Activated T-cell treated with anti-CD3 and anti-CD28 coated beads, Interleukin-2, amount 50 U/mL, for 1 hour (primary cell): ENCODE results near the gene SLC15A5.

Experiments used
- DNase-seq: peaks from one replicate; pipeline ENCODE4 v3.0.0-alpha.2; 2020

The SLC15A5 gene

GRCh38 chr12:16277585-16277984, at the start of gene SLC15A5:
Gene SLC15A5 (minus strand): TSS chr12:16277685. CDS start chr12:16277685, 0 bp downstream.
- no peak for DNase-seq

- no peak for DNase-seq
Observed at GRCh38 chr12:16325426-16325825, 47.9 kb upstream of the SLC15A5 start.

GRCh38 chr12:16324772-16325171, 47.3 kb upstream of the SLC15A5 start:
- no peak for DNase-seq

GRCh38 chr12:16324272-16324671, 46.8 kb upstream of the SLC15A5 start:
- no peak for DNase-seq

- no peak for DNase-seq
Observed at GRCh38 chr12:16323638-16324037, 46.2 kb upstream of the SLC15A5 start.

GRCh38 chr12:16323010-16323409, 45.5 kb upstream of the SLC15A5 start:
- no peak for DNase-seq

- no peak for DNase-seq
Observed at GRCh38 chr12:16310934-16311333, 33.4 kb upstream of the SLC15A5 start.

GRCh38 chr12:16307856-16308475, 30.5 kb upstream of the SLC15A5 start:
- no peak for DNase-seq

GRCh38 chr12:16303939-16304338, 26.5 kb upstream of the SLC15A5 start:
- DNase-seq: no peak

GRCh38 chr12:16300736-16301135, 23.3 kb upstream of the SLC15A5 start:
- DNase-seq: no peak

GRCh38 chr12:16300122-16300521, 22.6 kb upstream of the SLC15A5 start:
- no peak for DNase-seq

- DNase-seq: no peak
Observed at GRCh38 chr12:16299403-16299802, 21.9 kb upstream of the SLC15A5 start.

GRCh38 chr12:16297521-16297920, 20.0 kb upstream of the SLC15A5 start:
- no peak for DNase-seq

- no peak for DNase-seq
Observed at GRCh38 chr12:16294376-16294956, 17.0 kb upstream of the SLC15A5 start.

- DNase-seq: no peak
Observed at GRCh38 chr12:16291032-16291431, 13.5 kb upstream of the SLC15A5 start.

GRCh38 chr12:16285586-16285985, 8.1 kb upstream of the SLC15A5 start:
- no peak for DNase-seq

GRCh38 chr12:16282978-16283377, 5.5 kb upstream of the SLC15A5 start:
- no peak for DNase-seq

GRCh38 chr12:16282081-16282480, 4.6 kb upstream of the SLC15A5 start:
- no peak for DNase-seq

- no peak for DNase-seq
Observed at GRCh38 chr12:16281157-16281556, 3.7 kb upstream of the SLC15A5 start.

- DNase-seq: no peak
Observed at GRCh38 chr12:16272222-16272621, 5.3 kb downstream of the SLC15A5 start.

- no peak for DNase-seq
Observed at GRCh38 chr12:16271062-16271461, 6.4 kb downstream of the SLC15A5 start.

- no peak for DNase-seq
Observed at GRCh38 chr12:16269946-16270345, 7.5 kb downstream of the SLC15A5 start.

GRCh38 chr12:16266085-16266484, 11.4 kb downstream of the SLC15A5 start:
- DNase-seq: no peak

GRCh38 chr12:16261944-16262475, 15.5 kb downstream of the SLC15A5 start:
- no peak for DNase-seq

- no peak for DNase-seq
Observed at GRCh38 chr12:16260206-16260605, 17.3 kb downstream of the SLC15A5 start.
